Medulla oblongata (tissue), 1 donor: ENCODE data around the gene TFAP2E.

ENCODE experiments used
- DNase-seq: peaks from one replicate; pipeline ENCODE4 v3.0.0-alpha.2; 2015; ENCODE audit errors: extremely low spot score

The TFAP2E gene

GRCh38 chr1:35644204-35644603, 71.1 kb downstream of the TFAP2E start:
- no peak for DNase-seq
